Transverse colon (tissue), 3 donors: ENCODE data around the gene TEAD3.

ENCODE experiments used
- EP300 ChIP-seq: sonication (generic); formaldehyde crosslinking; IDR thresholded peaks from one replicate; pipeline ENCODE4 v1.6.1; 2017; ENCODE audit warnings: antibody characterized with exemption, low read depth
- TF ChIP-seq, protein P1 (sequence below), 5 experiments: fragments of 200-600 bp in 3 of 5; fragments of 450-650 bp in 2 of 5; sonication (generic) in 3 of 5; IDR thresholded peaks; 1 replicate in 2 of 5; 2 replicates in 3 of 5; pipeline ENCODE4 v1.5.1; 2016 to 2017; ENCODE audit warnings: antibody characterized with exemption in 5 of 5, inconsistent platforms in 3 of 5, mild to moderate bottlenecking in 2 of 5, moderate library complexity in 1 of 5

DNA sequence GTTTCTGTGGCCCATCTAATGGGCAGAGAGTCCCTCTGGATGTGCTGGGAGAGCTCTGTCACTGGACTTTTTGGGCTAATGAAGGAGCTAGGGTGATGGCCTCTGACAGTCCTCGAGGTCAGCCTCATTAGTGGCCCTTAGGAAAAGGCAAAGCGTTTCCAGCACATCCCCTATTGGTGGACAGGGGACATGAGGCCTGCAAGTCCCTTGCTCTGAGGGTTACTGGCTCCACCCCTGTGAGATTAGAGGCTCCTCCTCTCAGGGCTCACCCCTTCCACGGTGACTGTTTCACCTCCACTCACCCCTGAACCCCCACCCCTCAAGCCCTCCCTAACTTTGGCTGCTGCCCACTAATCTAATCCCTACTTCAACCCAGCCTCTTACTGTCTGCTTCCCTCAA, 57.6 kb downstream of the TEAD3 start:
- TF ChIP-seq, protein P1, sequence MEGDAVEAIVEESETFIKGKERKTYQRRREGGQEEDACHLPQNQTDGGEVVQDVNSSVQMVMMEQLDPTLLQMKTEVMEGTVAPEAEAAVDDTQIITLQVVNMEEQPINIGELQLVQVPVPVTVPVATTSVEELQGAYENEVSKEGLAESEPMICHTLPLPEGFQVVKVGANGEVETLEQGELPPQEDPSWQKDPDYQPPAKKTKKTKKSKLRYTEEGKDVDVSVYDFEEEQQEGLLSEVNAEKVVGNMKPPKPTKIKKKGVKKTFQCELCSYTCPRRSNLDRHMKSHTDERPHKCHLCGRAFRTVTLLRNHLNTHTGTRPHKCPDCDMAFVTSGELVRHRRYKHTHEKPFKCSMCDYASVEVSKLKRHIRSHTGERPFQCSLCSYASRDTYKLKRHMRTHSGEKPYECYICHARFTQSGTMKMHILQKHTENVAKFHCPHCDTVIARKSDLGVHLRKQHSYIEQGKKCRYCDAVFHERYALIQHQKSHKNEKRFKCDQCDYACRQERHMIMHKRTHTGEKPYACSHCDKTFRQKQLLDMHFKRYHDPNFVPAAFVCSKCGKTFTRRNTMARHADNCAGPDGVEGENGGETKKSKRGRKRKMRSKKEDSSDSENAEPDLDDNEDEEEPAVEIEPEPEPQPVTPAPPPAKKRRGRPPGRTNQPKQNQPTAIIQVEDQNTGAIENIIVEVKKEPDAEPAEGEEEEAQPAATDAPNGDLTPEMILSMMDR (IDR thresholded peaks at IDR 0.05): no peak
- no peak for TF ChIP-seq EP300
